Hepatic stellate cell (primary cell): ENCODE measurements around the gene ZNF750.
"Not testable (repeated sequence)": the region's sequence is repeated elsewhere in the genome, so short reads cannot be mapped to it uniquely, and the experiment has no call there.

Experiments used
- DNase-seq: peaks from one replicate; pipeline ENCODE4 v3.0.0; 2011; ENCODE audit warnings: low spot score

ZNF750 gene

DNA sequence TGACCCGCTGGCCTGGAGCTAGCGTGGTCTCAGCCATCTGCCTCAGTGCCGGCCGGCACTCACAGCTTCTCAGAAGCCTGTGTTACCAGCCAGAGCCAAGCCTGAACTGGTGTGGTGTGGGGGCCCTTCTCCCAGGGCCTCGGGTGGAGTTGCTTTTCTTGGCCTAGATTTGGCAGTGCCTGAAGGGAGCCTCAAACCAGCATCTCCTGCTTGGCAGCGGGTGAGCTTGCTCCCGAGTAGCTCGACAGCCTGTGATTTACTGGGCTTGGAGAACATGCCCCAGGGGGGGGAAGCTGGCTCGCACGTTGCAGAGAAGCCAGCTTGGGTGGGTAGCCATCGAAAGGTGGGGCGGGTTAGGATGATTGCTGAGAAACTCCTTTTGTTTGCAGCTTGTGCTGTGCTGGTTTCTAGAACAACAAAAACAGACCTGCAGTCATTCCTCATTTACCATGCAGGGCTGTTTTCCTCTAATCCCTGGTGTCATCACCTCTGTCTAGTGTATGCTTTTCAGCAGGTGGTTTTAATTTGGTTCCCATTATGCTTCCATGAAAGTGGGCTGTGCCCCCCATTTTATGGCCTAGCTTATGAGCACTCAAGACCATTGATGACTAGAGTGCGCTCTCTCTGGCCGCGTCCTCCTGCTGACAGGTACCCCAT lies 45.7 kb downstream of the ZNF750 start:
- DNase-seq = no peak

DNA sequence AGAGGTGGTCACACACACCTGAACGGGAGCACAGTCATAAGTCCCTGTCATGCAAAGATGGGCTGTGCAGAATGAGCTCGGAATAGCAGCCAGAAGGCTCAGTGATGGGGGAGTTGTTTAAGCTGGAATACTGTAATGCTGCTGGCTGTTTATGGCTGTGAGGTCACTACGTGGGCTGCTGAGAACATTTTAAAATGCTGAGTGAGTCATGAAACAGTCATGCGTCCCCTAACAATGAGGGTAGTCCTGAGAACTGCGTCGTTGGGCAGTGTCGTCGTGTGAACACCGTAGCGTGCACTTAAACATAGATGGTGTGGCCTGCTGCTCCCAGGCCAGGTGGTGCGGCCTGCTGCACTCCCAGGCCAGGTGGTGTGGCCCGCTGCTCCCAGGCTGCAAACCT lies 48.3 kb downstream of the ZNF750 start:
- peak; percentile 70 for DNase-seq

DNA sequence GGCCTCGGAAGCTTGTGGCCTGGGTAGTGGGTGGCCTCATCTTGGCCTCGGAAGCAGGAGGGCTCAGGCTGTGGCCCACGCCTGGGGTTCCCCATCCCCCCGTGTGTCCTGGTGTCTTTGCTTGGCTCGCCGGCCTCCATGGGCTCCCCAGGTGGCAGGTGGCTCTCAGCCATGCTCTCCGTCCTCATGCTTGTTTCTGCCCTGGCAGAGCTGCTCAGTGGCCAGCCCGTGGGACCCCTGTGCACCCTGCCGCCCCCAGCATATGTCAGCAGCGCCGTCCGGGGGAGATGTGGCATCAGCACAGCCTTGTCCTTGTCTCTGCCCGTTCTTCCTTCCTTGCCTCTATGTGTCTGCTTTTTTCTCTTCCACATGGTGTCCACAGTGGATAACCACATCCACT lies 49.4 kb downstream of the ZNF750 start:
- DNase-seq = no peak

DNA sequence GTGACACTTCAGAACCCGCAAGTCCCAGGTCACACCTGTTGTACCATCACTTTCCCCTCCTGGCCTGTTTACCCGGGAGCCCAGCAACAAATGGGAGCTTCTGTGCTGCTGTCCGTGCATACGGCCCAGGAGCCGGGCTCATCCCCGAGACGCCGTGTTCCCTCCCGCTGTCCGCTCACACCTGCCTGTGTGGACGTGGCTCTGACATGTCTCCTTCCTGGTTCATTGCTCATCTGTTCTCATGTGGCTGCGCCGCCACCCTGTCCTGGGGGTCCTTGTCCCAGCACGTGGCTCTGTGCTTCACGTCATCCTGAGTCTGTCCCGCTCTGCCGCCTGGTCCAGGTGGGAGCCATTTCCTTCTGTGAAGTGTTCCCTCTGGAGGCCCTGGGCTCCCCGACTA lies 50.0 kb downstream of the ZNF750 start:
- no peak for DNase-seq

DNA sequence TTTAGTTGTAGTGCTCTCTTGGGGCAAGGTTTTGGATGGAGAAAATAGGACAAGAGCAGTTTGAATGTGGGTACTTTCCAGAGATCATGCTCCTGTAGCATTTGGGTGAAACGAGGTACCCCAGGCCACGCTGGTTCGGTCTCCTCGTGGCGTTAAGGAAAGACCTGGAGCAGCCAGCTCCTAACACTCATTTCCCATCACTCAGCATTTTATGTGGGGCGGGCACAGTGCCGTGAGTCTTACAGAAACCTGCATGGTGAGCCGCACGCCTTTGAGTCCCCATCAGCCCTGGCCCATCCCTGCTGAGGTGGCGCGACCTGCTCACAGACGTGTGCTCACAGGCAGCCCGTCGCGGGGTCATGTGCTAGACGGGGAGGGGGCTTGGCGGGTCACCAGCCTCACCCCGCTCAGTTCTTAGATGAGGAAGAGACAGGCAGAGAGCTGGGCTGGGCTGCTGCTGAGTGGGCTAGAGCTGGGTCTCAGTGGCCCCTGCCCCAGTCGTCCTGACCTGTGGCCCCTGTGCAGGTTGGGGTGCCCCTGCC lies 50.7 kb downstream of the ZNF750 start:
- no peak for DNase-seq

DNA sequence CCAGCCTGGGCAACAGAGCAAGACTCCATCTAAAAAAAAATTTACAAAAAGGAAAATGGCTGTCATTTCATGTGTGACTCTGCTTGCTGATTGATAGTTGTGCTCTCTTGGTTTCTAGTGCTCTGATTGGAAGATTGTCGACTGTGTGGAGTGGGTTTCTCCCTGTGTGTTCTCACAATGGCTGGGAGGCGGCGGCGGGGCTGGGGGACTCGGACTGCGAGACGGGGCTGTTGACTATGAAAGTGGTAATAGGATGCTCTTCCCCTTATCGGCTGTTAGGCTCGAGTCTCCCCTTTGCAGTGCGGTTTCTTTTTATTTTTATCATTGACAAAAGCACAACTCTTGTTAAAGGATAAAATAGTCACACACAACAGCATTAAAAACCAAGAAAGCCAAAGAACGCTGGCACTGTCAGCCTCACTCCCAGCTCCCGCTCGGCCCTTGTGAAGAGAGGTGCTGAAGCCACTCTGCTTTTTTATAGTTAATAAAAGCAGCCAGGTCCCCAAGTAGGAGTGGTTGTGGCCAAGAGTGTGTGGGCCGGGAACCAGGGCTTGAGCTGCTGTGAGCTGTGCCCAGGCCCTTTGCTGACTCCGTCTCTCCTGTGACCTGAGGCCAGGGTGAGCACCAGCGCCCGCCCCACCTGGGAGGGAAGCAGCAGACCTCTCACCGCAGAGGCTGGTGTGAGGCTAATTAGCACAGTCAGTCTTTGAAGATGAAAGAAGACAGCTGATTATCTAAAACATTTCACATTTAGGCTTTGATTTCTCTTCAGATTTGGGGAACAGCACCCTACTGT lies 51.4 kb downstream of the ZNF750 start:
- no peak for DNase-seq

DNA sequence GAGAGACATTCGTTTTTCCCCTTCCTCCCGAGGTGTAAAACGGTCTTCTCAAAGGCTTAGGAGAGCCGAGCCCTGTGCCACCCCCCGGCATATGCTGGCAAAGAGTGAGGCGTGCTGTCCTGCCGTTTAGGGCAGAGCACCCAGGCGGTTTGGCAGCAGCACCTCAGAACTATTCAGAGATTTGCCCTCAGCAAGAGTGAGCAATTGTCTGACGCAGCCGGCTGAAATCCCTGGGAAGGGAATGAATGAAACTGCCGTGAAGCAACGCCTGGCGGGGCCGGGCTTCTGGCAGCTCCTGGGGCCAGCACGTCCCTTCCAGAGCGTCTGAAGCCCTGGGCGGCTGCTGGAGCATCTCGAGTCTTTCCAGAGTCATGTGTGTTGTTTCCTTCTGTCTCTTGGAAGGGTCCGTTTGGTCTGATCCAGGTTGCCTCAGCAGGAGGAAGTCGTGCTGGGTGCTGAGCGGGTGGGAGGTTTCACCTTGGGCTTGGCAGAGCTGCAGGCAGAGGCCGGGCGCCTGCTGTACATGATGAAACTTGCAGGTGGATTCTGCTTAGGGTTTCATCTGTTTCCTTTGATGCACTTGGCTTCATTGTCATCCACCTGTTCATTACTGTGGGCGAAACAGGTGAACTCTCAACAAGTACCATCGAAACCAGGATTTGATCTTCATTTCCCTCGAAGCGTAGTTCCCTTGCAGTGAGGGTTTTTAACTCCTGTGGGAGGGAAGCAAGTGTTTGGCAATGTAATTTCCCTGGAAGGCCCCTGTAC lies 52.6 kb downstream of the ZNF750 start:
- no peak for DNase-seq

DNA sequence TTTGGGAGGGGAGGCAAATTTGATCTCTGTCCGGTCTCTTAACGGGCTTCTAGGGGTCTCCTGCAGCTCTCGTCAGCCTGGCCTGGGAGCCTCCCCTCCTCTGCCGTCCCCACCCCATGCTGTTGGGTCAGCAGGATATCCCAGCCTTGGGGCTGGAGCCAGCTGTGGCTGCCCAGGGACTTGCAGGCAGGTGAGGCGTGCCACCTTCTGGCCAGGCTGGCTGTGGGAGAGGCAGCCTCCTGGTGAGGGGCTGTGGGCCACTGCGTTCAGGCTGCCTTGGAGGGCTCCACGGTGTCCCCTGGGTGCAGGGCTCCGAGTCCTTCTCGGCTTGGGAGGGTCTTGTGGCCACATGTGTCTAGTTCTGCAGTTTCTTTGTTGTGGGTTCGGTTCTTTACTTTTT lies 53.4 kb downstream of the ZNF750 start:
- no peak for DNase-seq

DNA sequence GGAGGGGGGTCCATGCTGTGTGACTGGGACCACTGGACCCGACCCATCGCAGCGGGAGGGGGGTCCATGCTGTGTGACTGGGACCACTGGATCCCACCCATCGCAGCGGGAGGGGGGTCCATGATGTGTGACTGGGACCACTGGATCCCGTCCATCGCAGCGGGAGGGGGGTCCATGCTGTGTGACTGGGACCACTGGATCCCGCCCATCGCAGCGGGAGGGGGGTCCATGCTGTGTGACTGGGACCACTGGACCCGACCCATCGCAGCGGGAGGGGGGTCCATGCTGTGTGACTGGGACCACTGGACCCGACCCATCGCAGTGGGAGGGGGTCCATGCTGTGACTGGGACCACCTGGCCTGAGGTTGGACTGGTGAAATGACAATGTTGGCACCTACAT lies 54.2 kb downstream of the ZNF750 start:
- DNase-seq = not testable (repeated sequence)

DNA sequence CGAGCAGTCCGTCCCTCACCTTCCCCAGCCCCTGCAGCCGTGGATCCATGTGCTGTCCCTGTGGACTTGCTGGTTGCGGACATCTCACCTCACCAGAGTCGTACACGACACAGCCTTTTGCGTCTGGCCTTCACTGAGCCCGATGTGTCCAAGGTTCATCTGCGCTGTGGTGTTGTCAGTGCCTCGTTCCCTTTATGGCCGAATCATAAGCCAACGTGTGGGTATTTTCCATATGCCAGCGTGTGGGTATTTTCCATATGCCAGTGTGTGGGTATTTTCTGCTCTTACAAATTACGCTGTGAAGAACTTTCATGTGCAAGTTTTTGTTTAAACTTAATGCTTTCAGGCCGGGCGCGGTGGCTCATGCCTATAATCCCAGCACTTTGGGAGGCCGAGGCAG lies 56.3 kb downstream of the ZNF750 start:
- no peak for DNase-seq

DNA sequence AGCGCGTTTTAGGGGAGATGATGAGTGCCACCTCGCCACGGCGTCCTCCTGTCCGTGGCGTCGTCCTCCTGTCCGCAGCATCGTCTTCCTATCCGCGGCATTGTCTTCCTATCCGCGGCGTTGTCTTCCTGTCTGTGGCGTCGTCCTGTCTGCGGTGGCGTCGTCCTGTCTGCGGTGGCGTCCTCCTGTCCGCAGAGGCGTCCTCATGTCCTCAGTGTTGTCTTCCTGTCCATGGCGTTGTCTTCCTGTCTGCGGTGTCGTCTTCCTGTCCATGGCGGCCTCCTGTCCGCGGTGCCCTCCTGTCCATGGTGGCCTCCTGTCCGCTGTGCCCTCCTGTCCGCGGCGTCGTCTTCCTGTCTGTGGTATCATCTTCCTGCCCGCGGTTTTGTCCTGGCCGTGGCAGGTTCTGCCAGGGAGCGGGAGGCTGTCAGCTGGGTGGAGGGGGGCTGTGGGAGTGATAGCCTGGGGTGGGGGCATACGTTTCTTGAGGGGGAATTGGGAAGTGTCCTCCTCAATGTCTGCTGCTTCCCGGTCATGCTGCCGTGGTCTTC lies 57.1 kb downstream of the ZNF750 start:
- no peak for DNase-seq

DNA sequence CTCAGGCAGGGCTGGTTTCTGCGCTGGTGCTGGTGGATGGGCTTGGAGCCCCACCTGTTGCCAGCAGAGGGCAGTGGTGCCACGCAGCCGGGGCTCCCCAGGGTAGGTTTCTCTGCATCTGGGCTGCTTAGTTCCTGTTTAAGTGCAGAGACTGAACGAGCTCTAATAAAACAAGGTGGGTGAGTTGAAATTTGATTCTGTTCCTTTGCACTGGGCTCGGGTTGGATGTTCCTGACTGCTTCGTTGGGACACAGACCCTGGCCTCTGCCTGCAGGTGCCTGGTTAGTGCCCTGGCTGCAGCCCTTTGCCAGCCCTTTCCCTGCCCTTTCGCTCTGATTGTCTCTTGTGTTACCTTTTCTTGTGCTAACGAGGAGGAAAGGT lies 57.9 kb downstream of the ZNF750 start:
- peak; percentile 97 for DNase-seq

DNA sequence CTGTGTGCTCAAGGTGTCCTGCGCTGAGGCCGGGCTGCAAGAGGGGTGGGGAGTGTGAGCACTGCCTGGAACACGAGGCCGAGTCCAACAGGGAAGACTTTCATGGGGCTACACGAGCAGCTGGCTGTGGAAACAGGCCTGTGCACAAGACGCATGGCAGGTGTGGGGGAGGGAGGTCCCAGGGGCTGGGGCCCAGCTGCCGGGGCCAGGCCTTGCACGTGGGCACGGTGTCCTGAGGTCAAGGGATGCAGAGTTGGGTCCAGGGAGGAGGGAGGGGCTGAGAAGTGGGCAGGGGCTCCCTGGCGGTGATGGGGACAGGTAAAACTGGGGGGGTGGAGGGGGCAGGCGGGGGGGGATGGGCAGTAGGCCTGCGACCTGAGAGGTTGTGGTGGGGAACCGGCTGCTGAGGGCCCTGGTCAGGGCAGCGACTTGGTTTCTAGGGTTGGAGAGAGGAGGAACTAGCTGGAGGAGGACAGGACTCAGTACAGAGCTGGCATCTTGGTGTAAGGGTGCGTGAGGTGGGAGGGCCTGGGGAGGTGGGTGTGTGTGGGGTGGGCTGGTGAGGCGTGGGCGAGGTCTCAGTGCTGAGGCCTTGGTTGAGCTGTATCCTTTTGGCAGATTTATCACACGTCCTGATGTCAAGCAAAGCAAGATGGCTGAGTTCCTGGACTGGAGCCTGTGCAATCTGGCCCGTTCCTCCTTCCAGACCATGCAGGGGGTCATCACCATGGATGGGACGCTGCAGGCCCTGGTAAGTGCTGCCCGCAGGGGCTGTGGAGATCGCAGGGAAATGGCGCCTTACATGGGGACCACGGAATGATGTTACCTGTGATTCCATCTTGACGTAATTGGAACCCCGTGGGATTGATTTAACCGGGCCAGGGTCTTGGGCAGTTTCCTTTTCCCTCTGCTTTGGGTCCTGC lies 58.6 kb downstream of the ZNF750 start:
- DNase-seq = no peak

DNA sequence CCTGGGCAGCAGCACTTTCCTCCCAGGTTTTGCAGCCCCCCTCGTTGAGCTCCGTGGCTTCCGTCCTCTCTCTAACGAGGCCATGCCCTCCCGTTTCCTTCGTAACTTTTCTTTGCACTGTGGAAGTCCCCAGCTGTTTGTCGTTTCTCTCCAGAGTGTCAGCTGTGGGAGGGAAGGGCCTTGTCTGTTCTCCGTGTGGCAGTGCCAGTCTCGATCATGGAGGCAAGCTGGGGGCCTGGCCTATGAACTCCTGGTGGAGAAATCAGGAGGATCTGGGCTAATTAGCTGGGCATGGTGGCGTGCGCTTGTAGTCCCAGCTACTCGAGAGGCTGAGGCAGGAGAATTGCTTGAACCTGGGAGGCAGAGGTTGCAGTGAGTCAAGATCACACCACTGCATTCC lies 59.6 kb downstream of the ZNF750 start:
- DNase-seq = no peak

DNA sequence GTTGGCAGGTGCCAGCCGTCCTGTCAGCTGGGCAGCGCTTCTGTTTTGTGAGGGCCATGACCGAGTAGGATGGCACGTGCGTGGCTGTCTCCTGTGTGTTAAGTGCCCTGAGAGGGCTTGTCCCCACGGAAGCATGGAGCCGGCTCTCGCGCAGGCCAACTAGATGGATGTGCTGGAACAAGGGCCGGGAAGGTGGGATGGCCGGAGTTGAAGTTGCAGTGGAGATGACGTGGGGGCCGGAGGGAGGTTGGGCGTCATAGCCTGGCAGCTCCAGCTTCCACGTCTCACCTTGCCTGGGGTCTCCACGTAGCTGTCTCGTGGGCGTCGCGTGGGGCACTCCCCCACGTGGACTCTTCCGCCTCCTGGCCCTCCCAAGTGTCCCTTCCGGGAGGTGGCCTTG lies 60.3 kb downstream of the ZNF750 start:
- no peak for DNase-seq
